ENCODE measurements around the gene CAPN7. TPM values are rescaled to one million over a fixed set of nuclear protein-coding genes. Genes with fewer than 3 reads are reported as not detected.
A peak's percentile ranks its signal among the peaks of the same experiment; 100 is the strongest.

The CAPN7 gene
- total RNA-seq, 1 experiment from 2014 or later: 25.2 TPM

GRCh38 chr3:15268033-15268631 is 62.1 kb downstream of the CAPN7 start:
- H3K79me2 ChIP-seq (ENCODE audit: insufficient read depth, low read length): no peaks in the 10 kb centered on the region
- H2BK12ac ChIP-seq (ENCODE audit: insufficient read length, low read depth, low read length): no peak overlapping the region
- peaks cover 2 to 10% of the 10 kb centered on the region in 2 experiments; a peak in 3 of 4 replicates for H3K4me1 Mint-ChIP-seq
- H3T11ph ChIP-seq (ENCODE audit: low read length): no peak overlapping the region
- no CpG with 5 or more reads among the region's 15 CpGs for WGBS (ENCODE audit: extremely low coverage, insufficient read length, low lambda C conversion rate)
- peak; percentile 84 for DNase-seq
- H3K9ac ChIP-seq (ENCODE audit: extremely low read depth, insufficient read length, low read length): no peak overlapping the region
- H3K56ac ChIP-seq (ENCODE audit: insufficient read length, low read depth, low read length): no peak overlapping the region
- H4K5ac ChIP-seq (ENCODE audit: insufficient read length, low read depth, low read length): no peak overlapping the region
- H3K18ac ChIP-seq (ENCODE audit: insufficient read length, low read depth, low read length): no peak overlapping the region
- H3K23ac ChIP-seq (ENCODE audit: insufficient read length, low read depth, low read length): no peak overlapping the region
- H2BK5ac ChIP-seq (ENCODE audit: insufficient read length, low read length): no peak overlapping the region
- no peak overlapping the region for H2BK120ac ChIP-seq (ENCODE audit: low read depth, low read length, poor library complexity, severe bottlenecking)
- no peak overlapping the region for H3K4me2 ChIP-seq (ENCODE audit: insufficient read depth, insufficient read length, low read length)
- no peaks in the 10 kb centered on the region for H3K9me3 Mint-ChIP-seq
- H3K14ac ChIP-seq (ENCODE audit: insufficient read depth, low read length): no peak overlapping the region
- H3K4me3 Mint-ChIP-seq: no peak overlapping the region
- TF ChIP-seq CTCF (conservative IDR thresholded peaks at IDR 0.05): peak; percentile 95
- H2AK5ac ChIP-seq (ENCODE audit: insufficient read length, low read length): no peak overlapping the region
- H3K27me3 ChIP-seq (ENCODE audit: insufficient read depth, low read length): no peaks in the 10 kb centered on the region
- H2BK20ac ChIP-seq (ENCODE audit: low read depth, low read length, poor library complexity, severe bottlenecking): no peak overlapping the region
- H3K27me3 Mint-ChIP-seq (ENCODE audit: low read depth): no peaks in the 10 kb centered on the region
- H2BK15ac ChIP-seq (ENCODE audit: low read depth, low read length): no peak overlapping the region
- no peak overlapping the region for H4K91ac ChIP-seq (ENCODE audit: insufficient read length, low read depth, low read length)
- no peaks in the 10 kb centered on the region for H3K9me3 ChIP-seq (ENCODE audit: control insufficient read depth, low read depth, low read length)
- no peak overlapping the region for H2AFZ ChIP-seq (ENCODE audit: low read length)
- no peaks in the 10 kb centered on the region for H3K23me2 ChIP-seq (ENCODE audit: insufficient read length, low read depth, low read length, poor library complexity, severe bottlenecking)
- H4K20me1 ChIP-seq (ENCODE audit: control insufficient read depth, insufficient read depth, insufficient read length): no peaks in the 10 kb centered on the region
- H3K4ac ChIP-seq (ENCODE audit: low read depth, low read length): no peak overlapping the region
- no peak overlapping the region for H4K8ac ChIP-seq (replicated peaks; ENCODE audit: insufficient read length, low read depth, low read length)
- H3K27ac ChIP-seq (ENCODE audit: insufficient read length, low read depth, low read length): no peak overlapping the region
- H3K79me1 ChIP-seq (ENCODE audit: insufficient read depth, low read depth, low read length, poor library complexity, severe bottlenecking): no peaks in the 10 kb centered on the region
- H3K36me3 Mint-ChIP-seq (ENCODE audit: insufficient read depth in 1 of 3, low read depth in 3 of 3): no peaks in the 10 kb centered on the region
- no peaks in the 10 kb centered on the region for H3K4me1 ChIP-seq (ENCODE audit: insufficient read depth, low read length)
- no peak overlapping the region for H3K27ac Mint-ChIP-seq
